ENCODE data around the gene KCNH3.

The KCNH3 gene

DNA sequence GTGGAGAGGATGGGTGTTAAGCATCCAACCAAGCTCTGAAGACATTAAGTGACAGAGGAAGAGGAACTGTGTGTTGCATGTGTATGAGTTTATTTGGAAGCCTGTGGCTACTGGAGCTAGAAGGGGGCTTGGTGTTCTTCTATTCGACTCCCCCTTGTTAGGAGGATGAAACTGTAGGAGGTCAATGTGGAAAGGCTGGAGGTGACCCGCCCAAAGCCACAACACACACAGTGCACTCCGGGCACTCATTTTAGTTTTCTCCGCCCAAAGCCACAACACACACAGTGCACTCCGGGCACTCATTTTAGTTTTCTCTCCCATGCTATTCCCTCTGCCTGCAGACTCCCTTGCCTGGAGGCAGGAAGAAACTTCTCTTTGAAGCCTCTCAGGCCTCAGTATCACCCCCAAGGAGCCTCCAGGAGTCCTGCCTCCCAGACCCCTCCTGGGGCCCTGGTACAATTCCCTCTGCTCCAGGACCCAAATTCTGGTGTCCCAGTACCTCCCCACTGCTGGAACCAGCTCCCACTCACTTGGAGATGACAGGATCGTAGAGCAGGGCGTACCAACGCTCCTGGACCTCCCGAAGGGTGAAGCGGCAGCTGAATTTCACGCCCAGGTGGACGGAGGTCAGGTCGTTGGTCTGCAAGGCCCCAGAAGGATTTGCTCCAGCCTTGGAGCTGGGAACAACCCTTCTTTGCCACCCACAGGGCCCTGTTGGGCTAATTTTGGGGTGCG is 25.3 kb downstream of the KCNH3 start:
- DNase-seq: no peak

DNA sequence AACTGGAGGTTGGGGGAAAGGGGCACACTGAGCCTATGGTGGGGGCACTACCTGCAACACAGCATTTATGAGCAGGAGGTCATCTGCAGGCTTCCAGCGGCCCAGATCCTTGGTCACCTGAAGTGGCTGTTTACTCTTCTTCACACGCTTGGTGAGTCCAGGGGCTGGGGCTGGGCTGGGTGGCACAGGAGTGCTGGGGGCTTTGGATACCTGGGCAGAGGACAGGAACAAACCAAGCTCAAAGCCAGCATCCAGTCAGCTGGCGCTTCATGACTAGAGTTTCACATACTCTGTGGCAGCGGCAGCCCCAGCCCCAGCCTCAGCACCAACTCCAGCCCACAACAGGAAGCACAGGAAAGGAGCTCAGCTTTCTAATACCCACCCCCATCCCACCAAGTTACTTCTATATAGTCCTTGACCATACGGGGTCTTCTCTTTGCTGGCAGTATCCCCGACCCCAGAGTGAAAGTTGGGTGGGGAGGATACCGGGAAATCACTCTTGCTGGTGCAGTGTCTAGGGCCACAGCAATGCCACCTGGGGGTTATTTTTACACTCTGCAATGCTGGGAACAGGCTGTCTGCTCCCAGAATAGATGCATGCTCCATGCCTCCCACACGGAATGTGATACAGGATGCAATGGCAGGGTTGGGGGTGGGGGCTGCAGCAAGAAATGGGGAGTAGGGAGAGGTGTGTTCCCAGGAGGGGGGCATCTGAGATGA is 26.0 kb downstream of the KCNH3 start:
- DNase-seq: no peak

DNA sequence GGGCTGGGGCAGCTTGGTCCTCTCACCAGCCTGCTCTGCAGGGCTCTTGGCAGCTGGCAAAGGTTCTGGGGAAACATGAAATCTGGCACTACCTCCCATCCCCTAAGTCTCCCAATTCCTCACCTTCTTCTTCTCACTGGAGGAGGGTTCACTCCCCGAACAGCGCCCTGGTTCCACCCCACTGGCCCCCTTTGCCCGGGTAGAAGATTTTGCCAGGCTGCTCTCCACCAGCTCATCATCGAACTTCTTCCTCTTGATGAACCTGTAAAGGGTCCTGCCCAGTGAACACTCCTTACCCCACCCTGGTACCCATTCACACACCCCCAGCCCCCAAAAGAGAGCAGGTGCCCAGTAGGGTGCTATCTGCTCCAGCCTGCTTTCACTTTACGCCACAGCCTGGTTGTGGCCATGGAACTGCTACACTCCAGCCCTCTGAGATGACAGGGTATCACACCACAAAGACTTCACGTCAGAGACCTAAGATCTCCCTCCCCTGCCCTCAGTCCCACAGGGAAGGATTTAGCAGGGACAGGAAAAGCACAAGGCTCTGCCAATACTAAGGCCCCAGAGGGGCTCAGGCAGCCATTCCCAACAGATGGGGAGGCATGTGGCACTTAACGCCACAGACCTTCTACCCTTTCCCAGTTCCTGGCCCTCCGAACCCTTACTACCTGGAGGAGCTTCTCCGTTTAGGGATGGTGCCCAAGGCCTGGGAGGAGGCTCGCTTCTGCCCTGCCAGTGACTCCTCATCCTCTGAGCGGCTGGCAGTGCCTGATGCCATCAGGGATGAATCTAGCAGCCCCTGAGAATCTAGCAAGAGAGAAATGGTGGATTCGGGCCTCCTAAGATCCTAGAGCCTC is 26.8 kb downstream of the KCNH3 start:
- DNase-seq: no peak

DNA sequence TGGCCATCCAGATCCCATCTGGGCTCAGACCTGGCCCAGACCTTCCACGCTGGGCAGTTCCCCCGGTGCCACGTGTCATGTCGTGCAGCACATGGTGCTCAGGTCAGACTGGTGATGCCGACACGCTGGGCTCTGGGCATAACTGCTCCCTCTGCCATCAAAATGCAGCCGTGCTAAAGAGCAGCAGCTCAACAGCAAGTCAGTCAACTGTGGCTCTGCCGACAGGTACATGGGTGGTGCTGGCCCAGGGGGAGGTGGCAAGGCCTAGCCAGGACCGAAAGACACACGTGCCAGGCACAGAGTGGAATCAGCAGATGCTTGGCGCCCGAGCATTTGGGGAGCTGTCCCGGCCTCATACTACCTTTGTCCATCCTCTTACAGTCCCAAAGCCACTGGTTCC is 27.5 kb downstream of the KCNH3 start:
- no peak for DNase-seq

DNA sequence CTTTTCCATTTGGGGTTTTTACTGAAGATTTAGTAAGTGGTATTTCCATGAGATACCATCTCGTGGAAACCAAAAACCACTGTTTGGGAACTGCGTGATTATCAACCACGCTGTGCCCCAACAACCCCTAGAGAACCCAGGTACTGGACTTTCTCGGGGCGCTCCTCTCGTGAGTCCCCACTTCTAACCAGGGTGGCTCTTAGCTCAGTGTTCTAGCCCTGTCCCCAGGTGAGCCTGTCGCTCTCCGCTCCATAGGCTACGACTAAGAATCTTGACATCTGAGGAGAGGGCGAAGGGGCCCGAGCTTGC is 28.4 kb downstream of the KCNH3 start:
- DNase-seq: peak in 1 of 3 donors; percentile 21

DNA sequence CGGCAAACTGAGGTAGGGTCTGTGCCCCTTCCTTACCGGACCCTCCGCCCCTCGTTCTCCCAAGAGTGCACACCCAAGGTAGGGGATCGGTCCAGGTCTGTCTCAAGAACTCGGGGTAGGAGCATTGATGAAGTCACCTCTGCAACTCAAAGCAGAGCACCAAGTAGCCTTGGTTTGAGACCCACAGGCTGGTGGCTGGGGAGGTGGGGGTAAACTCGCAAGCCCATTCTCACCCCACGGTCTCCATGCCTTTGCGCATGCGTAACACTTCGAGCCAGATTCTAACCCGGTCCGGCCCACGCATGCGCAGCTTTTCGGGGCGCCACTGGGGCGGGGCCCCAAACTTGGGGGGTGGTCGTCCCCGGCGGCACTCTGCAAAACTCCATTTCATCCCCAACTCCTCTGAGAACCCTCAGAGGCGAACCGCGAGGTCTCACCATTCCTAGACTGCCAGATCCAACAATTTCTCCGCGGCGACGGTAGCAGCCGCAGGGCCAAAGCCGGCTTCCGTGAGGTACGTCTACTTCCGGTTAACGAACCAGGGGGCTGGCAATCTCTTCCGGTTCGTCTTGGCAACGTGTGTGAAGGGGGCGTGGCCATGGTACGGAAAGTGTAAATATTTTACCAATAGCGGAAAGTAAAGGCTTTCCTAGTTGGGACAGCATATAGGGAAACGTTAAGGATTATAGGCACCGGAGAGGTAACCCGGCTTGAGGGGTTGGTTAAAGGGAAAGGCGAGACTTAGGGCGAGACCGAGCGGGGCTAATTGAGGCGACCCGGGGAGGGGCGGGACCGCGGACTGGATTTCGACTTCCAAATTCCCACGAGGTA is 29.0 kb downstream of the KCNH3 start, which contains the start of gene MCRS1:
Gene MCRS1, minus strand, starts transcription at position 532 of the 831 bp plus-strand sequence. CDS start 1,411 bp downstream, outside the sequence.
- peak; percentile 94 to 95 (median 94) for DNase-seq

DNA sequence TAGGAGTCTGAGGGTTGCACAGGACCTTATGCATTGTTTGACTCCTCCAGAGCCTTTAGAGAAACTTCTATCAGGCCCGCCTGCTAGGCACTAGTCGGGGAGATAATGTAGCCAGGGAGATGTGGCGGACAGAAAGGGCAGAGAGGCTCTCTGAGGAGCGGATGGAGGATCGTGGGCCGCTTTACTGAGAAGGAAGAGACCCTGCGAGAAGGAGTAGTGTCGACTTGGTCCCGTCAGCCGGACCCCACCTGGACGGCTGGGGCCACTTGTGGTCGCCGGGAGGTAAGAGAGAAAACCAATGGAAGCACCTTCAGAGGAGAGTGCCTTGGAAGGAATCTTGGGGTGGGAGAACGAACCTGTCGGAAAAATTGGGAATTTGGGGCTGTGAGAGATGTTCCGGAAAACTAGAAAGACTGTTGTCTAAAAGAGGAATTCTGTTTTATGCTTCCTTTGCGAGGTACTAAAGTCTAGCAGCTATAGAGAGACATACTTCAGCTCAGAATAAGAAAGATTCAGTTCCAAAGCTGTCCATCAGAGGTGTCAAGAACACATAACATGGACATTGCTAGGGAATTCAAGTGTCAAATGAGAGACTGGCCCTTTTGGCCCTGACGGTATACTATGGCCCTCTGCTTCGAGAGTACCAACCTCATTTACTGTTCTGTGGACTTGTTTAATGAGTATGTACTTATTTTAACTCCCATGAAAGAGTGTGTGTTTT is 29.8 kb downstream of the KCNH3 start:
- peak in 2 of 3 donors; percentile 32 to 33 for DNase-seq

DNA sequence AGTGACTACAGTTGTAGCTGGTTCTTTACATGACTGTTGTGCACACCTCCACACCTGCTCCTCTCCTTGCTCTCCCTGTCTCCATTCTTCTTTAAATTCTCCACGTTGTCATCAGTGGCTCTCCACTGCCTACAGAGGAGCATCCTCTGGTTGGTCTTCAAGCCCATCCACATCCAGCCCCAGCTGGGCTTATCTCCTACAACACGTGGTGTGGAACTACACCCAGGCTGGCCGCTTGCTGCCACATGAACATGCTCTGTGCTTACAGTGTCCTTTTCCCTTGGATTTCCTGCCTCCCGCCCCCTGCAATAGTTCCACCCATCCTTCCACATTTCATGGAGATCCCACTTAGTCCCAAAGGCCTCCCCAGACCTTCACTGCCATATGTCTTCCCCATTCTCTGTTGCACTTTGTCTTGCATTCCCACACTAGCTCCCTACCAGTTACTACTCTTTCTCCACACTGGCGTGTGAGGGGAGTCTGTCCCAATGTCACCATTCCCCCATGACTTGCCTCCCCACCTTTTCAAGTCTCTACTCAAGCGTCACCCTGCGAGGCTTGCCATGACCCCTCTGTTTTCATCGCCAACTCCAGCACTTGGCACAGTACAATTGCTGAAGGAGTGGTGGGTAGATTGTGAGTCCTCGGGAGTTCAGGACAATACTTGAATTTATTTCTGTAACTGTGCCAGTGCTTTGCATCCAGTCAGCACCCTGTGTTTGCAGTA is 38.9 kb downstream of the KCNH3 start:
- no peak for DNase-seq

DNA sequence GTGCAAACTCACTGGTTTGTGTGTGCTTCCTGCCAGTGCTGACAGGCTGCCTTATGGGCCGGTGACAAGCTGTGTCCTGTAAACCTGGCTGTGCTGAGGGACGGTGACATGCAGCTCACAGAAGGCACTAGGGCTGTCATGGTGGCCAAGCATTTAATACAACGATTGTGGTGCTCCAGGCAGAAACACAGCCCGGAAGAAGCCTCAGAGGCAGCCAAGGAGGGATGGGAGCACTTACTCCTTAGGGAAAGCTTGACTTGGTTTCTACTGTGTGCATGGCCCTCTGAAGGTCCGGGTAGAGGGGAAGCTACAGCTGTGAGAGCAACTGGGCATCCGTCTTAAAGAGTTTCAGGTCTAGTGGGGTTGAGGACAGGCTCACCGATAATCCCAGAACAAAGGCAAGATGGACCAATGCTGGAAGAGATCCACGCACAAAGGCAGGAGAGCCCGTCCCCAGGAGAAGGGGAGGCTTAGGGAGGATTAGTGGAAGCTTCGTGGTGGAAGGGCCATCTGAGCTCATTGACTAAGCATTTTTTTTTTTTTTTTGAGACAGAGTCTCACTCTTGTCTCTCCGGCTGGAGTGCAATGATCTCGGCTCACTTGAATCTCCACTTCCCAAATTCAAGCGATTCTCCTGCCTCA is 39.8 kb downstream of the KCNH3 start:
- DNase-seq: no peak

DNA sequence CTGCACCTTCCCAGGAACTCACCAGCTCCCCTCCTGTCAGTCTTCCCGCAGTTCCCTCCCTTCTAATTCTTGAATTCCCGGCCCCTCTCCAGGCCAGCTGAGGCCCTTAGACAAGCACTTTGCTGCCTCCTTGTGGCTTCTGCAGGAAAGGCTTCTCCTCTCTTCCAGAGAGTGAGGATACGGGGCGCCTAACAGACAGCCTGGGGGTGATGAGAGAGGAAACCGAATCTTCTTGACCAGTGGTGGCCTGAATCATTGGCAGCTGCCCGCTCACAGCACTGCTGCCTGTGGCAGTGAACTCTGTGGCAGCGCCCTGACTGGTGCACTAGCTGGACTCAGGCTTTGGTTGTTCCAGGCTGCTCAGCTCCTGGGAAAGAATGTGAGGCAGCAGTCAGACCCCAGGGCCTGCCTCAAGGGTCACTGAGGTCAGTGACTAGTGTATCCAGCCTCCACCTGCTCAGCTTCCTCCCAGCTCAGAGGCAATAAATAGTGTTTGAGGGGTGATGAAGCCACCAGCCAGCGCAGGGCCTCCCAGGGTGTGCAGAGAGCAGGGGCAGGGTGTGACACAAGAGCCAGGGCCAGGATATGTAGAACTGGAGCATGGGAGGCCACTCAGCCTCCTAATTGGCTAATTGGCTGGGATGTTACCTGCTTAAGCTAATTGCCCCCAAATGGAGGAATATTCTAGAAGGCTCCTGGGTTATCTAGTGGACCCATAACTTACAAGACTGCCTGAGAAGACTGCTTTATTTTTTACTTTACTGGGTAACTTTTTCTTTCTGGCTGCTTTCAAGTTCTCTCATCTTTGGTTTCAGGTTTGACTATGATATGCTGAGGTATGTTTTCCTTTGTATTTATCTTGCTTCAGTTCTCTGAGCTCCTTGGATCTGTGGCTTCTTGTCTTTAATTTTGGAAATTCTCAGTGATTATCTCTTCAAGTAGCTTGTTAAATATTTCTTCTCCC is 42.0 kb downstream of the KCNH3 start:
- DNase-seq: peak; percentile 79 to 82 (median 80)

DNA sequence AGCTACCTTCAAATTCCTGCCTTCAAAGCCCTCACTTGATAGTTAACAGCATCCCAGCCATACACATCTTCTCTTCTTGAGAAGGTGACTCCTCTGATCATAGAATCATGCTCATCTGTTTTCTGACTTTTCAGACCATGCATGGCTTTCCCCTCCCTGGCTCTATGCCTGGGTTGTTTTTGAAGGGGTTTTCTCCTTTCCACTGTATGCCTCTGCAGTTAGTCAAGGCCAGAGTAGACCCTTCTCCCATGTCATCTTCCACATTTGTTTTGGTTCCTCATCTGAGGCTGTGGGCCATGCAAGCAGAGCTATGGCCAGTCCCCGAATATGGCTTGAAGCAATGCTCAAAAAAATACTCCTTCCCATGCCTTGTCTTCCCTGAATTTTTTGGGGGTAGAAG is 43.4 kb downstream of the KCNH3 start:
- no peak for DNase-seq

DNA sequence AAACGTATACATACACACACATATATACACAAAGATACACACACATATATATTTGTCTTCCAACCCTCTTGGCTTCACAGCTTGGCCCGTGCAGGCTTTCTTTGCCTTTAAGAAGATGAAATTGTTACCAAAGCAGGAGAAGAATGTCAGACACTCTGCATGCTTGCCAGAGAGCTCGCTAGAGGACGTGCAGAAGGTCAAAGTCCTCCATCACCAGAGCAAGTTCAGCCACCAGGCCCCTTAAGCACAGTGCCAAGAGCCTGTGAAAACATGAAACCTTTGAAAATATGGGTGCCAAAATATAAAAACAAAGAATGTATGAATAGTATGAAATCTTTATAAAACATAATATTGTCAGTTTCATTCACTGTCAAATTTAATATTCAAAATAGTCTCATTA is 44.0 kb downstream of the KCNH3 start:
- DNase-seq: no peak

DNA sequence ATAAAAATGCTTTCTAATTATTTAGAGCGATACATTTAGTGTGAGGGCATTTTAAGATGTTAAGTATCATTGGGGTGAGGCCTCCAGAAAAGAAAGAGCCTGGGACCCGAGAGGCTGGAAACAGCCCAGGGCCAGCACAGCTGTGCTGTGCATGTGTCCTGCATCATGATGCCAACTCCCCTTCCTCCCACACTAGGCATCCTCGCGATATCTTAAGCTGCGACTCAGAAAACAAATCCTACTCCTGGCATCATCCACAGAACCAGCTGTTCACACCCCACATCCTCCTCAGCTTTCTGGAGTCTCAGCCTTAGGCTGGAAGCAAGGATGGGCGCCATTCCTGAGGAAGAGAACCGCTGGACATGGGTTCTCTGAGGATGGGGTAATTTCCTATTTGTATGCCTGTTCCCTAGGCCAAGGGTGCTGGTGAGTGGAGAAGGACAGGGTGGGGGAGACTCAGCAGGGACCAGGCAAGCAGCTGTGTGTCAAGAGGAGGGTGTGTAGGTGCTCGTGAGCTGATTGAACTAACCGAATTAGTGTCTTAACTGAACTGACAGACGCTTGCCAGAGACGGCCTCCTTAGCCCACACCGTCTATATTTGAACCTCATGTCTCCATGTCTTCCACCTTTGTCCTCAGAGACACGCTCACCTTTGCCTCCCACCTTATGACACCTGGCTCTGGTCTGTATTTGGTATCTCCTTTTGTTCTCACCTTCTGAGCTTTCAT is 44.7 kb downstream of the KCNH3 start:
- DNase-seq: no peak

DNA sequence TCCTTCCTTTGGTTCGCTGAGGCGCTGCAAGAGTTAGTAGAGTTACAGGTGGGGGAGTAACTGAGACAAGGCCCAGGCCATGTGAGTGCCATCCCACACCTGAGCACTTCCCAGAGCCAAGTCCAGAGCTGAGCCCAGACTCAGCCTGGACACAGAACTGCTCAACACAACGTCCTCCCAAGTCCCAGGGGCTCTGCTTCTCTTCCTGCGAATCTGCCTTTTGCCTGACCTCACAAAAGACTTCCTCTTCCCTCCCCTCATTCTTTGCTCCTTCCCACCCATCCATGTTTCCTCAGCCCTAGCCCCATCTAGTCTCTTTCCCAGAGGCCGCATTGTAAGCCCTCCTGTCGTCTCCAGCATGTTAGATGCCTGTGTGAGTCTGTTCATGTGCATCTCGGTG is 45.8 kb downstream of the KCNH3 start:
- DNase-seq: no peak

DNA sequence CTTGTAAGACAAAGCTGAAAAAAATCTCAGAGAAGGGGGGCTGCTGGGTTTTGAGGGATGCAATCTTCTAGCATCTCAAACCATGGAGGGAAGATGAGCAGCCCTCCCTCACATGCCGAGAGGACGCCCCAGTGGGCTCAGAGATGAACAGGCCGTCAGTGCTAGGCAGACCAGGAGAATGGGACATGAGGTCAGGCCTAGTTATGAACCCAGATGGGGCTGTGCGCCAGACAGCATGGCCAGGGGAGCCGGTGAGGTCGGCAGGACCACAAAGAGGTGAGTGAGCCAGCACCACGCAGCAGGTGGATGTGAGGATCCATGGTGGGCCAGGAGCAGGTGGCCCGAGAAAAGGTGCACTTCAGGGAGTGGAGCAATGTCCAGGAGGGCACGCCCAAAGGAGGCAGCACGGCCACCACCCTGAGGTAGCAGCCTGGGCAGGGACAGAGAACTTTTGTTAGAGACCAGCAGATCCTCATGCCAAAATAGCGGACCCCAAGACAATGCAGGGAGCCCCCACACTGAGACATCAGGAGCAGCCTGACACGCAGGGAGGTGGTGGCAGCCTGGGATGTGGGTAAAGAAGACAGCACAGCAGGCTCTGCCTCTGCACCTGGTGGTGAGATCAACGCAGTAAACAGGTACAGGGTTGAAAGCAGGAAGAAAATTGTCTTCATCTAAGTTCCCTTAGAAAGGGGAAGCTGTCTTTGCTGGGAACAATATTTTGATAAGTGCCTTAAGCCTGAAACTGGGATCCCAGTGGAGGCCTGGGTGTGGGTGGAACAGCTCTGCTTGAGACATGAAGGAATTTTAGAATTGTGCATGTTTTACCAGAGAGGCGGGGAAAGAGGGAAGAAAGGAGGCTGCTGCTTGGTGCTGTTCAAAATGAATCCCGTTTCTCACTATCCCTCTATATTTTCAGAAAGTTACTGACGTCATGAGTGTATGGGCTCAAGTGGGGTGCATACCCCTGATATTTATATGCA is 46.9 kb downstream of the KCNH3 start:
- DNase-seq: peak in 2 of 3 donors; percentile 26 to 50

DNA sequence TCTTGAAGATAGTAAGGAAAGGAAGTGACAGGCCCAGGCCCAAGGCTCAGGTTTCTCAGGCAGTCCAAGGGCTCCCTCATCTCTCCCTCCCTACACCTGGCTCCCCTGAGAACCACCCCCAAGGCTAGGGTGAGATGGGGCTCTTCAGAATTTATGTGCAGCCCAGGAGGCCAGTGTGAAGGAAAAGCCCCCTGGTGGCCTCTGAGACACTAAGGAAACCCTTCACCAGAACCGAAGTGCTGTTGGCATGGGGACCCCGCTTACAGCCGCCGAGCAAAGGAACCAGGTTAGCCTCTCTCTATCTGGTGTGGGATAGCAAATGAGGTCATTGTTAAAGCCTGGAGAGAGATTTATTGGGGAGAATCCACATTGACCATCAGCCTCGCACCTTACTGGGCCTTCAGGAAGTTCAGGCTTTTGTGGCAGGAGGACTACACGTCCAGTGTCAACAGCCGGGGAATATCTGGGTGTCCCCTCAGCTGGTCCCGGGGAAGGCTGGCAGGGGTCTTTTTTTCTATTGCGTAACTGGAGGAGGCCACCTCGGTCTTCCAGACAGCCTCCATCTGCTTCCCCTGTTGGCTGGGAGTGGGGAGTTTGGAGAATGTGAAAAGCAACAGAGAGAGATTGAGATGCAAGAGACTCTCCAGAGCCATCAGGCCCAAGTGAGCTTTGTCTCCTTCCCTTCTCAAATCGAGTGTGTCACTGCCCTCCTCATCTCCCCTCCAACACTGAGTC is 48.5 kb downstream of the KCNH3 start:
- DNase-seq: no peak

DNA sequence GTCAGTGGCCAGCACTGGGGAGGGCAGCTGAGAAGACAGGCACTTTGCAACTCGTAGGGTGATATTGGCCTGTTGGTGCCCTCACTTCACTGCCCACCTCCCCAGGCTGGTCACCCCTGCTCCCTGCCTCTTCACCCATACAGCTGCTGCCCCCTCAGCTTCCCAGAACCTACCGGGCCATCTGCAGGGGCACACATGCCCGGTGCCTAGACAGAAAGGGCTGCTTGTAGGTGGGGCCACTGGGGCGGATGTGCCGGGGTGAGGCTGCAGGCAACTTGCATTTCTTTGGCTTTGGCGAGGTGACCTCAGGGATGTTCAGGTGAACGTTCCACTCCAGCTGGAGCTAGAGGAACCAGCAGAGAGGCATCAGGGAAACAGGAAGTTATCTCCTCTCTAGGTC is 49.5 kb downstream of the KCNH3 start:
- DNase-seq: no peak
